Activated CD4-positive, alpha-beta memory T cell treated with anti-CD3 and anti-CD28 coated beads for 36 hours (primary cell): ENCODE results near the gene BNC2. TPM values are rescaled to one million over a fixed set of nuclear protein-coding genes. Genes with fewer than 3 reads are reported as not detected.

Source experiments
- CTCF ChIA-PET: fragments of 350-600 bp; sonication (Branson Sonifier 250); formaldehyde crosslinking; loops from one replicate; lab custom pipeline; 2021; ENCODE audit warnings: antibody characterized with exemption, inconsistent platforms; lab: Charles Lee
- POLR2A ChIA-PET: fragments of 350-600 bp; sonication (Branson Sonifier 250); formaldehyde crosslinking; loops from one replicate; lab custom pipeline; 2021; ENCODE audit warnings: antibody characterized with exemption; lab: Charles Lee
- DNase-seq: peaks from one replicate; pipeline ENCODE4 v3.0.0-alpha.2; 2020
- H3K27ac Mint-ChIP-seq: one replicate; pipeline ENCODE4 v1.8.0; 2021; ENCODE audit warnings: mixed read lengths
- H3K27me3 Mint-ChIP-seq: one replicate; pipeline ENCODE4 v1.8.0; 2021; ENCODE audit warnings: mixed read lengths
- H3K36me3 Mint-ChIP-seq: one replicate; pipeline ENCODE4 v1.8.0; 2021; ENCODE audit warnings: mixed read lengths
- H3K4me1 Mint-ChIP-seq: one replicate; pipeline ENCODE4 v1.8.0; 2021; ENCODE audit warnings: low read depth, mixed read lengths
- H3K4me3 Mint-ChIP-seq: one replicate; pipeline ENCODE4 v1.8.0; 2021; ENCODE audit warnings: mild to moderate bottlenecking, mixed read lengths
- H3K9me3 Mint-ChIP-seq: one replicate; pipeline ENCODE4 v1.8.0; 2021; ENCODE audit warnings: mixed read lengths
- intact Hi-C: fragments of 100-400 bp; cut with micrococcal nuclease; formaldehyde crosslinking; loops from one replicate; pipeline ENCODE4 v1.15.1; 2023
- total RNA-seq, 2 experiments: library from RNA; stranded (reverse); gene quantifications; one replicate each; pipeline ENCODE4 v1.2.3, GENCODE V29; 2021

BNC2 gene
- total RNA-seq, 2 experiments from 2014 or later: not detected

DNA sequence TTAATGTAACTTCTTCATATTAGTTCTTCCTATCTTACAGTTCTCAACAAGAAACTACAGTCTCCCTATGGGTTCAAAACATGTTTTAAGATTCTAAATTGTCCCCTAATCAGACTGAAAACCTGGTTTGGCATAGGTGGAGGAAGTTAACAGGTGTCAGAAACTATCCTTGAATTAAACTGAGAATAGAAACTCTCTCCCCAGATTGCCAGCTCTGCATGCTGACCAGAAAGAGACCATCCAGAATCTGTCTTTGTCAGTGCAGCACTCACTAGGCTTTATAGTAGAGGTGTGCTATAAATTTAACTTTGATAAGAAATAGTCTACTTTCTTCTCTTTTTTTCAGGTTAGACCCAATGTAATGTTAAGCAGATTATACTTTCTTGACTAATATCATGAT lies 63.8 kb downstream of the BNC2 start:
- POLR2A ChIA-PET: no interaction called here
- Mint-ChIP-seq H3K27me3 (no peaks in the 10 kb centered on the region), H3K9me3 (no peaks in the 10 kb centered on the region), H3K4me3 (no peak overlapping the region), H3K27ac (no peak overlapping the region), H3K36me3 (no peaks in the 10 kb centered on the region), H3K4me1 (no peaks in the 10 kb centered on the region)
- DNase-seq: no peak
- intact Hi-C loops: no loop called here
- CTCF ChIA-PET: no interaction called here

DNA sequence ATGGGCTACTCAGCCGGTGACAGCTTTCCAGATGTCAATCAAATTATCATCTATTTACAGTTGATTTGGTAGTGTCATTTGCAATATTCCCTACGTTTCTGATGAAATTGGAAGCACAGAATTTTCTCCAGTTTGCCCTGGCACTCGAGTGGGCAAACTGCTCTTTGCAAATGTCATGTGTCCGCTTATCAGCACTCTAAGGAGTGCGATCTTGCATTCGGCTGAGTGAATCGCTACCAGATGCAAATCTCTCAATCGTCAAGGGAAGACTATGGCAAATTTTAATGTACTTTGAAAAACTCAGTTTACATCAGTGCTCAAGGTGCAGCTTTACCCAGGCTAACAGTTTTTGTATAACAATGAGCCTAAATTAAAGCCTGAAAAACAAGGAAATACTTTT lies 66.8 kb downstream of the BNC2 start:
- DNase-seq: no peak
- Mint-ChIP-seq H3K27me3 (no peaks in the 10 kb centered on the region), H3K36me3 (no peaks in the 10 kb centered on the region), H3K4me1 (no peaks in the 10 kb centered on the region), H3K4me3 (no peak overlapping the region), H3K9me3 (no peaks in the 10 kb centered on the region), H3K27ac (no peak overlapping the region)
- intact Hi-C loops: no loop called here
- ChIA-PET CTCF (no interaction called here), POLR2A (no interaction called here)

- Mint-ChIP-seq H3K4me1 (no peaks in the 10 kb centered on the region), H3K4me3 (no peak overlapping the region), H3K27me3 (no peaks in the 10 kb centered on the region), H3K36me3 (no peaks in the 10 kb centered on the region), H3K9me3 (peaks cover 2% of the 10 kb centered on the region), H3K27ac (no peak overlapping the region)
- ChIA-PET POLR2A (no interaction called here), CTCF (no interaction called here)
- no peak for DNase-seq
- intact Hi-C loops: no loop called here
Observed at GRCh38 chr9:16801871-16802466, 68.5 kb downstream of the BNC2 start.

DNA sequence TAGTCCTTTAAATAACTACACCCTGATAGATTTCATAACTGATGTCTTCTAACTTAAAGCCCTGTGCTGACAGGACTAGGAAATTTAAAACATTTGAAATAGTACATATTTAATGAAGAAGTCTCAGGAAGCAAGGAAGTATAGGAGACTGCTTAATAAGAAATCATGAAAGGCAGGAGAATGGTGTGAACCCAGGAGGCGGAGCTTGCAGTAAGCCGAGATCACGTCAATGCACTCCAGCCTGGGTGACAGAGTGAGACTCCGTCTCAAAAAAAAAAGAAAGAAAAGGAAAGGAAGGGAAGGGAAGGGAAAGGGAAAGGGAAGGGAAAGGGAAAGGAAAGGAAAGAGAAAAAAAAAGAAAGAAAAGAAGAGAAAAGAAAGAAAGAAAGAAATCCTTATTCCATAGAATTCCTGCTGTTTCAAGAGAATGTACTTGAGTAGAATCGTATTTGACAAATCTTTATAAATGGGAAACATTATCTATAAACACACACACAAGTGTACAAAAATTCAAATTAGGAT lies 74.1 kb downstream of the BNC2 start:
- DNase-seq: no peak
- Mint-ChIP-seq H3K4me3 (no peak overlapping the region), H3K27ac (no peak overlapping the region), H3K4me1 (no peaks in the 10 kb centered on the region), H3K27me3 (no peaks in the 10 kb centered on the region), H3K9me3 (peaks cover 5% of the 10 kb centered on the region), H3K36me3 (no peaks in the 10 kb centered on the region)
- ChIA-PET POLR2A (no interaction called here), CTCF (no interaction called here)
- intact Hi-C loops: no loop called here

DNA sequence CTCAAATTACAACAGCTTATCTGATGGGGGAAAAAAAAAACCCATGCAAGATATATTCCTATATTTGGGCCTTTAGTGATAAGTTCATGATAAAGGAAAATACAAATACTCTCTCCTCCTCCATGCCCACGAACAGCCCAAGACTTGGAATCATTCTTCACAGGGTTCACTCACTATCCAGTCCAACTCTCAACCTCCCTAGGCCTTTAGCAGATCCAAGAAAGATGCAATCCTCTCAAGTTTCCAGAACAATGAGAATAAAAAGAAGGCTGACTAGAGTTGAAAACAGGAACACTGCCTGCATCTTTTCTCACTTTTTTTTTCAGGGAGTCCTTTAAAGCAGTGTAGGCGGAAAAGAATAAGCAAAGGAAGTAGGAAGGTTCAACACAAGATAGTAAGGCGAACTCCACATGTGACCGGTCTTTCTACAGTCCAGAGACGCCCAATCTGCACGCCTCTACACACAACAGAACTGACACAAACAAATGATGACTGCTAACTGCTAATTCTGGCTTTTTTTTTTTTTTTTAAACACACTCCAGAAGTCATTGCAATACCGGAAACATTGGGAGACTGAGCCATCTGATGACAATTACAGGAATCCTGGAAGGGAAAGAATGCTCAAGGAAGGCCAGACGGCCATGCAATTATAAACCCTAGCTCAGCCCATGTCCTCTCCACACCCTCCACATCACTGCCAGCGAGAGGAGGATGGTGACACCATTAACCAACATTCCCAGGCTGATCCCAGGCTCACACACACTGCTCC lies 75.4 kb downstream of the BNC2 start:
- Mint-ChIP-seq H3K36me3 (no peaks in the 10 kb centered on the region), H3K27me3 (no peaks in the 10 kb centered on the region), H3K4me3 (no peak overlapping the region), H3K27ac (no peak overlapping the region), H3K9me3 (peaks cover 8% of the 10 kb centered on the region), H3K4me1 (no peaks in the 10 kb centered on the region)
- CTCF ChIA-PET: no interaction called here
- DNase-seq: no peak
- POLR2A ChIA-PET: no interaction called here
- intact Hi-C loops: no loop called here

GRCh38 chr9:16794103-16794502 lies 76.4 kb downstream of the BNC2 start:
- no peak for DNase-seq
- Mint-ChIP-seq H3K9me3 (peaks cover 8% of the 10 kb centered on the region), H3K4me1 (no peaks in the 10 kb centered on the region), H3K36me3 (no peaks in the 10 kb centered on the region), H3K27me3 (no peaks in the 10 kb centered on the region), H3K27ac (no peak overlapping the region), H3K4me3 (no peak overlapping the region)
- POLR2A ChIA-PET: no interaction called here
- intact Hi-C loops: no loop called here
- CTCF ChIA-PET: no interaction called here

DNA sequence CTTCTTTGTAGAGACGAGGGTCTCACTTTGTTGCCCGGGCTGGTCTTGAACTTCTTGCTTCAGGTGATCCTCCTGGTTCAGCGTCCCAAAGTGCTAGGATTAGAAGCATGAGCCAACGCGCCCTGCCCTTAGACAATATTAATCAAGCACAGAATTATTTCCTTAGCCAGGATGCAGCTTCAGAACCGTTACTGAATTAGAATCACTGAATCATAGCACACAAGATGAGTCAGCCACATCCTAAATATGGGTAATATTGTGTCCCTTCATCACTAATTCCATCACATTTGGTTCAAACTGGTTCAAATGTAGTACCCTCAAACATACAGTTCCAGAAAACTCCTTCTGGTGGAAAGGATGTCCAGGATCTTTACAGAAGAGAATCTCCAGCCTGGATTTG lies 82.7 kb downstream of the BNC2 start:
- ChIA-PET CTCF (no interaction called here), POLR2A (no interaction called here)
- no peak for DNase-seq
- no peak overlapping the region for H3K27ac Mint-ChIP-seq
- intact Hi-C loops: no loop called here
- H3K27me3 Mint-ChIP-seq: no peaks in the 10 kb centered on the region
- no peak overlapping the region for H3K4me3 Mint-ChIP-seq
- H3K4me1 Mint-ChIP-seq: no peaks in the 10 kb centered on the region
- H3K9me3 Mint-ChIP-seq: peaks cover 15% of the 10 kb centered on the region
- H3K36me3 Mint-ChIP-seq: no peaks in the 10 kb centered on the region

DNA sequence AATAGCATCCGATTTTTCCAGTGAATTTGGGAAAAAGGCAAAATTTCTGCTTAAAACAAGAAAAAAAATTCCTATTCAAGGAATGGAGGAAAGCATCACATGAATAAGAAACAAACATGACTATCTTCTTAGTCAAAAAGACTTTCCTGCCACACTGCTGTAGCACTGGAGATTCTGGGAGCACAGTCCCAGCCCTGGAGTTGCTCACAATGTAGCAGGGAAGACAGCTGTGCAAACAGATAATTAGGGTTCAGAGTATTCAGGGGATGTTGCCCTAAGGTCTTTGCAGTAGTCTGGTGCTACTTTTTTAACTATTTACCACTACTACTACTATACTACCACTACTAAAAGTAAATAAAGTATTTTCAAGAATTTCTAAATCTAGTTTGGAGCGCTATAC lies 86.5 kb downstream of the BNC2 start:
- DNase-seq: no peak
- intact Hi-C loops: no loop called here
- ChIA-PET CTCF (no interaction called here), POLR2A (no interaction called here)
- no peaks in the 10 kb centered on the region for H3K4me1 Mint-ChIP-seq
- H3K9me3 Mint-ChIP-seq: peaks cover 14% of the 10 kb centered on the region
- H3K27ac Mint-ChIP-seq: no peak overlapping the region
- no peak overlapping the region for H3K4me3 Mint-ChIP-seq
- no peaks in the 10 kb centered on the region for H3K36me3 Mint-ChIP-seq
- no peaks in the 10 kb centered on the region for H3K27me3 Mint-ChIP-seq

- Mint-ChIP-seq H3K9me3 (peaks cover 9% of the 10 kb centered on the region), H3K36me3 (no peaks in the 10 kb centered on the region), H3K4me1 (no peaks in the 10 kb centered on the region), H3K27me3 (no peaks in the 10 kb centered on the region), H3K4me3 (no peak overlapping the region), H3K27ac (no peak overlapping the region)
- ChIA-PET POLR2A (no interaction called here), CTCF (no interaction called here)
- intact Hi-C loops: no loop called here
- no peak for DNase-seq
Observed at GRCh38 chr9:16782490-16782889, 88.0 kb downstream of the BNC2 start.

GRCh38 chr9:16775330-16775729 lies 95.1 kb downstream of the BNC2 start:
- Mint-ChIP-seq H3K27me3 (no peaks in the 10 kb centered on the region), H3K27ac (no peak overlapping the region)
- CTCF ChIA-PET: no interaction called here

DNA sequence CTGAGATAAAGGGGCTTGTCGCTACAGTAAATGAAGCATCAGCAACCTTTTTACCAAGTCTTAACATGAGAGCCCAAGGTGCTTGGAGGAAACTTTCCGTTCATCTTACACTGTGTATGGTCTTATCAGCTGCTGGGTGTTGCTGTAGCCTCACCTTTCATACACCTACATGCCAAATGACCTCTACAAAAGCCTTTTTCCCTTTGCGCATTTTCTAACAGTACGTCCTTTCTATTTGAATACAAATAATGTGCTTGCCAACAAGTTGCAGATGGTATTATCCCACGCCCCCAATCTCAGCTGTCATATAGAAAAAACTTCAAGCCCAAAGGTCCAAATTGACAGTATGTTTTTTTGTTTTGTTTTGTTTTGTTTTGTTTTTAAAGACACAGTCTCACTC lies 96.9 kb downstream of the BNC2 start:
- Mint-ChIP-seq H3K27ac (no peak overlapping the region), H3K4me3 (no peak overlapping the region), H3K27me3 (no peaks in the 10 kb centered on the region), H3K4me1 (no peaks in the 10 kb centered on the region), H3K9me3 (peaks cover 2% of the 10 kb centered on the region), H3K36me3 (no peaks in the 10 kb centered on the region)
- CTCF ChIA-PET: no interaction called here
- intact Hi-C loops: no loop called here
- POLR2A ChIA-PET: no interaction called here
- DNase-seq: no peak

More at GRCh38 chr9:16775330-16775729, 95.1 kb downstream of the BNC2 start:
- no peaks in the 10 kb centered on the region for H3K4me1 Mint-ChIP-seq
- DNase-seq: no peak
- H3K36me3 Mint-ChIP-seq: no peaks in the 10 kb centered on the region
- peaks cover 2% of the 10 kb centered on the region for H3K9me3 Mint-ChIP-seq
- no peak overlapping the region for H3K4me3 Mint-ChIP-seq
- intact Hi-C loops: no loop called here
- POLR2A ChIA-PET: no interaction called here

DNA sequence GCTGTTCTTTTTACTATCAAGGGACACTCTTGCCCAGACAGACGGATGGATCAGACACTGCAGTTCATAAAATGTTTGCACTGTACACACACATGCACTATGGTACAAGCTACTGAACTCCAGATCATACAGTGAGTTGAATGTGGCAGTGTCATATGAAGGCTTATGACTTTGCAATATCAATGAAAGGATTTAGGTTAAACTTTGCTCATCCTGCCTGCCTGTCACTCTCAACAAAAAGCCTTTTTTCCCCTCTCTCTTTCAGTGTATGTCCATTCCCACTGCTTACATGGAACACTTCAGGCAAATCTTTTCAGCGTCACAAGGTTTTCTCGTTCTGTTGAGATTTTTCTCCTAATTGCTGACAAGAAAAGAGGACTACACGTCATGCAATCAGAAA lies 97.4 kb downstream of the BNC2 start:
- Mint-ChIP-seq H3K27me3 (no peaks in the 10 kb centered on the region), H3K4me1 (no peaks in the 10 kb centered on the region), H3K27ac (no peak overlapping the region), H3K36me3 (no peaks in the 10 kb centered on the region), H3K9me3 (peaks cover 2% of the 10 kb centered on the region), H3K4me3 (no peak overlapping the region)
- no peak for DNase-seq
- ChIA-PET CTCF (no interaction called here), POLR2A (no interaction called here)
- intact Hi-C loops: no loop called here

- no peaks in the 10 kb centered on the region for H3K4me1 Mint-ChIP-seq
- H3K27ac Mint-ChIP-seq: no peak overlapping the region
- POLR2A ChIA-PET: no interaction called here
- CTCF ChIA-PET: no interaction called here
- no peak overlapping the region for H3K4me3 Mint-ChIP-seq
- intact Hi-C loops: no loop called here
- DNase-seq: no peak
- H3K36me3 Mint-ChIP-seq: no peaks in the 10 kb centered on the region
- H3K9me3 Mint-ChIP-seq: peaks cover 6% of the 10 kb centered on the region
- no peaks in the 10 kb centered on the region for H3K27me3 Mint-ChIP-seq
Observed at GRCh38 chr9:16771356-16771755, 99.1 kb downstream of the BNC2 start.
